MCF 10A (cell line): ENCODE results near the gene TMEM116. TPM values are rescaled to one million over a fixed set of nuclear protein-coding genes. Genes with fewer than 3 reads are reported as not detected.

Experiments used
- Bru-seq: library from RNA; stranded (reverse); fragments of 400-500 nt; gene quantifications from one replicate; lab custom pipeline; 2021; lab: Mats Ljungman, UMichigan
- BruChase-seq, 2 experiments: library from RNA; stranded (reverse); fragments of 400-500 nt; gene quantifications; one replicate each; lab custom pipeline; 2021; lab: Mats Ljungman, UMichigan
- BruUV-seq: library from RNA; stranded (reverse); fragments of 400-500 nt; replicated peaks from 2 replicates; lab custom pipeline; 2021; lab: Mats Ljungman, UMichigan
- CTCF ChIA-PET: fragments of 300-600 bp; sonication (Branson Sonifier 250); formaldehyde crosslinking; extraction: SDS; loops from one replicate; lab custom pipeline; 2021; ENCODE audit warnings: antibody characterized with exemption, inconsistent platforms; lab: Yijun Ruan, JAX
- POLR2A ChIA-PET: fragments of 300-600, 350-650 bp; sonication (Branson Sonifier 250); formaldehyde crosslinking; extraction: SDS; loops from one replicate; lab custom pipeline; 2020; ENCODE audit warnings: antibody characterized with exemption, inconsistent platforms; lab: Yijun Ruan, JAX
- DNase-seq: peaks from one replicate; pipeline ENCODE4 v3.0.0-alpha.2; 2018; ENCODE audit not compliant: unreplicated experiment
- H3K27ac Mint-ChIP-seq: one replicate; pipeline ENCODE4 v1.8.0; 2022; ENCODE audit warnings: mild to moderate bottlenecking, low read depth, mixed read lengths; ENCODE audit not compliant: unreplicated experiment
- H3K27me3 Mint-ChIP-seq: one replicate; pipeline ENCODE4 v1.8.0; 2022; ENCODE audit warnings: mixed read lengths; ENCODE audit not compliant: insufficient read depth, unreplicated experiment
- H3K36me3 Mint-ChIP-seq: one replicate; pipeline ENCODE4 v1.8.0; 2022; ENCODE audit warnings: mild to moderate bottlenecking, moderate library complexity, mixed read lengths; ENCODE audit not compliant: insufficient read depth, unreplicated experiment
- H3K4me1 Mint-ChIP-seq: one replicate; pipeline ENCODE4 v1.8.0; 2022; ENCODE audit warnings: mixed read lengths; ENCODE audit not compliant: insufficient read depth, unreplicated experiment
- H3K4me3 Mint-ChIP-seq: one replicate; pipeline ENCODE4 v1.8.0; 2022; ENCODE audit warnings: mild to moderate bottlenecking, moderate library complexity, mixed read lengths; ENCODE audit not compliant: unreplicated experiment
- H3K9me3 Mint-ChIP-seq: one replicate; pipeline ENCODE4 v1.8.0; 2022; ENCODE audit warnings: mixed read lengths; ENCODE audit not compliant: unreplicated experiment
- intact Hi-C: fragments of 100-400 bp; cut with micrococcal nuclease; formaldehyde crosslinking; loops from 2 replicates; pipeline ENCODE4 v1.14.1; 2022
- long read RNA-seq: library from polyadenylated mRNA; stranded (forward); transcript quantifications from one replicate; pipeline ENCODE4 v2.0.0, GENCODE V29; 2022
- total RNA-seq: library from RNA; stranded (reverse); gene quantifications from 2 replicates; pipeline ENCODE4 v1.2.3, GENCODE V29; 2022
- TF ChIP-seq, protein P1 (sequence below): fragments of 200-600 bp; IDR thresholded peaks from one replicate; pipeline ENCODE4 v1.8.0; 2022; ENCODE audit warnings: antibody characterized with exemption, mild to moderate bottlenecking; ENCODE audit not compliant: unreplicated experiment

The TMEM116 gene
- total RNA-seq (13.9 and 15.2 TPM in 2 replicates), Bru-seq, nascent RNA (percentile 59 among the genes with signal in this experiment), BruChase-seq, experiment 1, labeled RNA remaining after a 6-hour chase (percentile 58 among the genes with signal in this experiment), BruChase-seq, experiment 2, labeled RNA remaining after a 2-hour chase (percentile 63 among the genes with signal in this experiment)
- long read RNA-seq, transcript TMEM116-213 (10 exons, 1,446 nt), result major isoform, 5 of 22 reads
- long read RNA-seq, partial matches to known transcripts, result 2 of 22 reads
- long read RNA-seq, other reads (novel, unspliced or antisense), result 9 of 22 reads

DNA sequence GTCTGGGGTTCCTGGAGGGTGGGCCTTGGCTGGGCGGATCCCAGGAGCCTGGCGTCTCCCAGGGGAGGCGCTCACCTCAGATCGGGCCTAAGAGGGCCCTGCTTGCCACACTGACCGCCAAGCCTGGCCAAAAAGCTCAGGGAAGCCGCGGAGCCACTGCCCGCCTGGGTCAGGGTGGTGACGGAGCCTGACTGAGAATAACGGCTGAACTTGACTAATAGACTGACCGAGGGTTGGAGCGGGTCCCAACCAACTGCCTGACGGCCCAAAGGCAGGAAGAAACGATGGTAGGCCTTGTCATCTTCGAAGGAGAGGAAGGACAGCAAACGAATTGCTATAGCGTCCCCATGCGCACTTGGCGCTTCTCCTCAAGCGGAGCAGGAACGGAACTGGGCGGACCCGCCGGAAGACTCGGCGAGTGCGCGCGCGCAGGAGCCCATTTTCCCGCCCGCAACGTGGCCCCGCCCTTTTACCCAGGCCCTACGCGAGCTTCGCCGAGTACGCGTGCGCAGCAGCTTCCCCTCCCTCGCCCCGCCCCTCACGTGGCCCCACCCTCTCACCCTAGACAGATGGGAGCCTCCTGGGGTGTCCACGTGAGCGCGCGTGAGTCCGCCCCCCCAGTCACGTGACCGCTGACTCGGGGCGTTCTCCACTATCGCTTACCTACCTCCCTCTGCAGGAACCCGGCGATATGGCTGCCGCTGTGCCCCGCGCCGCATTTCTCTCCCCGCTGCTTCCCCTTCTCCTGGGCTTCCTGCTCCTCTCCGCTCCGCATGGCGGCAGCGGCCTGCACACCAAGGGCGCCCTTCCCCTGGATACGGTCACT, at the start of gene TMEM116, which contains the start of gene ERP29:
Gene TMEM116 (minus strand): TSS at position 391 of the 826 bp plus-strand sequence. CDS start 7,895 bp downstream, outside the sequence.
Gene ERP29 (plus strand): TSS at position 652 of the 826 bp plus-strand sequence. CDS start 40 bp downstream, at position 692.
- intact Hi-C loops, result loop anchor here (1.0 kb wide), 1 partner anchor 68 kb away; no protein-coding TSS in a partner anchor
- peak within 1 kb of the TSS; percentile 81 for H3K4me3 Mint-ChIP-seq
- no peaks in the 10 kb centered on the region for H3K9me3 Mint-ChIP-seq
- ChIA-PET POLR2A (interaction anchor here (0.5 to 3.4 kb wide), 32 partner anchors 9 to 1332 kb away, joined by 3 to 29 read pairs (median 4); partner anchors contain the start of genes MAPKAPK5, NAA25 and TRAFD1), CTCF (interaction anchor here (0.6 to 2.9 kb wide), 10 partner anchors 8 to 1304 kb away, joined by 3 to 12 read pairs (median 4); no protein-coding TSS in a partner anchor)
- H3K4me1 Mint-ChIP-seq, result peaks cover 33% of the 10 kb centered on the region
- H3K27ac Mint-ChIP-seq, result peak within 1 kb of the TSS; percentile 81
- H3K36me3 Mint-ChIP-seq, result peaks cover 28% of the 10 kb centered on the region
- peak; percentile 99 for DNase-seq
- TSS peak; percentile 80 for BruUV-seq
- TF ChIP-seq, protein P1, sequence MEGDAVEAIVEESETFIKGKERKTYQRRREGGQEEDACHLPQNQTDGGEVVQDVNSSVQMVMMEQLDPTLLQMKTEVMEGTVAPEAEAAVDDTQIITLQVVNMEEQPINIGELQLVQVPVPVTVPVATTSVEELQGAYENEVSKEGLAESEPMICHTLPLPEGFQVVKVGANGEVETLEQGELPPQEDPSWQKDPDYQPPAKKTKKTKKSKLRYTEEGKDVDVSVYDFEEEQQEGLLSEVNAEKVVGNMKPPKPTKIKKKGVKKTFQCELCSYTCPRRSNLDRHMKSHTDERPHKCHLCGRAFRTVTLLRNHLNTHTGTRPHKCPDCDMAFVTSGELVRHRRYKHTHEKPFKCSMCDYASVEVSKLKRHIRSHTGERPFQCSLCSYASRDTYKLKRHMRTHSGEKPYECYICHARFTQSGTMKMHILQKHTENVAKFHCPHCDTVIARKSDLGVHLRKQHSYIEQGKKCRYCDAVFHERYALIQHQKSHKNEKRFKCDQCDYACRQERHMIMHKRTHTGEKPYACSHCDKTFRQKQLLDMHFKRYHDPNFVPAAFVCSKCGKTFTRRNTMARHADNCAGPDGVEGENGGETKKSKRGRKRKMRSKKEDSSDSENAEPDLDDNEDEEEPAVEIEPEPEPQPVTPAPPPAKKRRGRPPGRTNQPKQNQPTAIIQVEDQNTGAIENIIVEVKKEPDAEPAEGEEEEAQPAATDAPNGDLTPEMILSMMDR, result peak; percentile 46
- no peaks in the 10 kb centered on the region for H3K27me3 Mint-ChIP-seq

DNA sequence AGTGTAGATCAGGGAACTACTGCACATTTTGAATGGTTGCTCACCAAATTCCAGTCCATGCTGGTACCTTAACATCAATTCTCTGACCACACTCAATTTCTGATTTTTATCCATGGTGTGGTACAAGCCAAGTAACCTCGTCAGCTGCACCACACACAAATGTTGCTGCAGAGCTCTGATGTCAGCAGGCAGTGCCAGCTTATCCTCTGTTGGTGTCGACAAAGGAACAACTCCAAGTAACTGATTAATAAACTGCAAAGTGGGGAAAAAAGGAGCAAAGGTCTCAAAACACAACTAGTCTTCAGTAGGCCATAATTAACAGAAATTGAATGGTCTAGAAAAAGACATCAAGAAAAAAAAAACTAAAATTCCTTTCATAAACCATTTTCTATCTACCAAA, 48.2 kb upstream of the TMEM116 start:
- BruUV-seq, result no TSS peak
- H3K4me3 Mint-ChIP-seq, result no peak overlapping the region
- peaks cover 85% of the 10 kb centered on the region for H3K36me3 Mint-ChIP-seq
- POLR2A ChIA-PET, result interaction anchor here (1.6 kb wide), 1 partner anchor 14 kb away, joined by 3 read pairs; no protein-coding TSS in a partner anchor
- no peaks in the 10 kb centered on the region for H3K4me1 Mint-ChIP-seq
- CTCF ChIA-PET, result no interaction called here
- TF ChIP-seq, protein P1, result no peak
- no peaks in the 10 kb centered on the region for H3K9me3 Mint-ChIP-seq
- intact Hi-C loops, result no loop called here
- no peaks in the 10 kb centered on the region for H3K27me3 Mint-ChIP-seq
- no peak for DNase-seq
- no peak overlapping the region for H3K27ac Mint-ChIP-seq

DNA sequence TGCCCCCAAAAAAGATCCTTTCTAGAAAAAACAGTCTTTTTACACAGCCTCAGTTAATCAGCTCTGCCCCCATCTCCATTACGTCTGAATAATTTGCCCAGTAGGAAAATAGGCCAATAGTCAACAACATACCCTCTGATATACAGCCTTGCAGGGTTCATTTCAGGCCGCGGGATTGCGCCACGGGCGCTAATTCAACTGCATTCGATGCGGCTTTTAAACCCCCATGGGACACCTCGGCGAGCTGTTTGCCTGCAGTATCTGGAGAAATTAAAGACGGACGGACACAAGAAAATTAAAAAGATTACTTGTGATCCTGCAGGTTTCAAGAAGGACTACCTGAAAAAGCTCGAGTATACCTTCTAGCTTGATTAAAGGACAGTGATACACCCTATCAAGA, 36.4 kb upstream of the TMEM116 start:
- BruUV-seq, result no TSS peak
- Mint-ChIP-seq H3K4me1 (no peaks in the 10 kb centered on the region), H3K27me3 (no peaks in the 10 kb centered on the region), H3K36me3 (peaks cover 86% of the 10 kb centered on the region), H3K4me3 (no peak overlapping the region), H3K9me3 (no peaks in the 10 kb centered on the region), H3K27ac (peak overlapping the region; percentile 61)
- ChIA-PET POLR2A (no interaction called here), CTCF (interaction anchor here (0.6 to 0.7 kb wide), 2 partner anchors 30 to 53 kb away, joined by 3 read pairs; no protein-coding TSS in a partner anchor)
- intact Hi-C loops, result no loop called here
- no peak for DNase-seq
- TF ChIP-seq, protein P1, result no peak
